Ovary (tissue), 9 donors: ENCODE data around the gene RBPJL. TPM values are rescaled to one million over a fixed set of nuclear protein-coding genes. Genes with fewer than 3 reads are reported as not detected.

ENCODE experiments used
- DNase-seq, 5 donors: peaks; one replicate each; pipeline ENCODE4 v3.0.0-alpha.2; 2019 to 2020
- H3K27ac ChIP-seq, 2 donors: fragments of 200-600 bp; one replicate each; pipeline versions ENCODE4 v1.5.1 to v1.8.0; 2019 to 2022
- H3K27me3 ChIP-seq: fragments of 200-600 bp; one replicate; pipeline ENCODE4 v1.8.0; 2022
- H3K36me3 ChIP-seq: fragments of 200-600 bp; sonication (generic); one replicate; pipeline ENCODE4 v1.5.1; 2019
- H3K4me1 ChIP-seq: one replicate; pipeline ENCODE4 v1.8.1; 2013; ENCODE audit warnings: mild to moderate bottlenecking, moderate library complexity; ENCODE audit not compliant: insufficient read depth
- H3K4me3 ChIP-seq: fragments of 200-600 bp; sonication (generic); one replicate; pipeline ENCODE4 v1.5.1; 2017
- H3K9me3 ChIP-seq, 2 donors: fragments of 200-600 bp in 1 of 2; sonication (generic) in 1 of 2; one replicate each; pipeline versions ENCODE4 v1.5.1 to v1.8.1; 2013 to 2019; ENCODE audit warnings: mild to moderate bottlenecking in 1 of 2, moderate library complexity in 1 of 2
- CTCF ChIP-seq, 3 donors: fragments of 450-650 bp in 2 of 3; fragments of 200-600 bp in 1 of 3; IDR thresholded peaks; one replicate each; pipeline versions ENCODE4 v1.5.1 to v1.8.0; 2016 to 2022; ENCODE audit warnings: antibody characterized with exemption in 3 of 3, mild to moderate bottlenecking in 1 of 3
- EP300 ChIP-seq: sonication (generic); formaldehyde crosslinking; IDR thresholded peaks from one replicate; pipeline ENCODE4 v1.6.1; 2017; ENCODE audit warnings: antibody characterized with exemption
- POLR2A ChIP-seq: fragments of 450-650 bp; IDR thresholded peaks from one replicate; pipeline ENCODE4 v1.6.1; 2017; ENCODE audit warnings: antibody characterized with exemption, mild to moderate bottlenecking, moderate library complexity
- WGBS, 3 donors: extraction: QIAGEN DNeasy Blood & Tissue Kit in 1 of 3; methylation state at CpG; one replicate each; pipeline versions ENCODE4 v1.1.5 to v1.1.7; 2013 to 2017; 5-methylcytosine and 5-hydroxymethylcytosine counted together
- intact Hi-C, 4 donors: fragments of 100-400 bp; cut with DNase I; formaldehyde crosslinking; loops; one replicate each; pipeline versions ENCODE4 v1.11.0 to v1.15.1; 2022 to 2023
- polyA plus RNA-seq, 2 donors: library from polyadenylated mRNA; stranded (reverse); fragments of 200-250 nt in 1 of 2; fragments of 350-450 nt in 1 of 2; fragmentation: Illumina TruSeq in 1 of 2; extraction: RNeasy Lipid Tissue Mini Kit (QIAGEN cat#74804) in 1 of 2; gene quantifications; one replicate each; pipeline ENCODE4 v1.2.3, GENCODE V29; 2013 to 2014
- total RNA-seq, 7 donors: library from RNA; depleted of rRNA in 2 of 7; stranded (reverse); fragments of >200 nt in 2 of 7; fragmentation: NEBNext Ultra II Directional in 3 of 7; extraction: Animal tissue kit (Norgen Biotek cat#: 25700) in 3 of 7; gene quantifications; one replicate each; pipeline versions ENCODE4 v1.1.0 to v1.2.4, GENCODE V29; 2016 to 2023
- donor health status: DM: no; HTN: no; CAD: no; lungs with moderate emphysema.
- donor health status: DM: no; HTN: no; CAD: no.
- donor health status: Bipolar disorder and iron deficiency.
- donor health status: DM: yes; HTN: yes; CAD: no.
- donor health status: DM: no; HTN: no; CAD: no.
- donor health status: DM: yes; HTN: yes; CAD: no.

Gene RBPJL
- total and polyA plus RNA-seq, 9 donors = 0.36 to 0.38 TPM; not detected in 7

GRCh38 chr20:45315672-45316071 is 9.0 kb downstream of the RBPJL start:
- Histone ChIP-seq H3K4me3 (no peak overlapping the region), H3K27me3 (no peaks in the 10 kb centered on the region), H3K36me3 (no peaks in the 10 kb centered on the region), H3K4me1 (no peaks in the 10 kb centered on the region), H3K9me3 (no peaks in the 10 kb centered on the region), H3K27ac (no peak overlapping the region)
- DNase-seq = no peak
- intact Hi-C loops = loop anchor here (5.0 to 10.0 kb wide), 5 partner anchors 122 to 459 kb away; no protein-coding TSS in a partner anchor
- TF ChIP-seq POLR2A (no peak), CTCF (IDR thresholded peaks at IDR 0.05) (no peak), EP300 (no peak)
- 84 to 87% (median 86%) methylated on average over 4 of the region's 4 CpGs for WGBS, 3 donors

GRCh38 chr20:45316150-45317080 is 9.8 kb downstream of the RBPJL start:
- DNase-seq = no peak
- WGBS, 3 donors = 16 to 29% (median 22%) methylated on average over 70 to 71 of the region's 71 CpGs
- Histone ChIP-seq H3K36me3 (no peaks in the 10 kb centered on the region), H3K27ac (no peak overlapping the region), H3K4me1 (no peaks in the 10 kb centered on the region), H3K27me3 (no peaks in the 10 kb centered on the region), H3K9me3 (no peaks in the 10 kb centered on the region), H3K4me3 (no peak overlapping the region)
- TF ChIP-seq EP300 = no peak
- no peak for TF ChIP-seq POLR2A
- TF ChIP-seq CTCF (IDR thresholded peaks at IDR 0.05) = no peak
- intact Hi-C loops = loop anchor here (5.0 to 10.0 kb wide), 5 partner anchors 121 to 458 kb away; no protein-coding TSS in a partner anchor

GRCh38 chr20:45317826-45318225 is 11.2 kb downstream of the RBPJL start:
- Histone ChIP-seq H3K27me3 (no peaks in the 10 kb centered on the region), H3K4me3 (no peak overlapping the region), H3K27ac (no peak overlapping the region), H3K9me3 (no peaks in the 10 kb centered on the region), H3K4me1 (no peaks in the 10 kb centered on the region), H3K36me3 (no peaks in the 10 kb centered on the region)
- intact Hi-C loops = loop anchor here (5.0 to 10.0 kb wide), 5 partner anchors 119 to 457 kb away; no protein-coding TSS in a partner anchor
- no peak for TF ChIP-seq CTCF (IDR thresholded peaks at IDR 0.05)
- TF ChIP-seq EP300 = no peak
- TF ChIP-seq POLR2A = no peak
- DNase-seq = no peak
- WGBS, 3 donors = 52 to 65% (median 59%) methylated on average over 3 of the region's 3 CpGs

GRCh38 chr20:45318386-45318939 is 11.8 kb downstream of the RBPJL start:
- H3K4me3 ChIP-seq = no peak overlapping the region
- no peak for DNase-seq
- WGBS, 3 donors = 67 to 82% (median 76%) methylated on average over 7 of the region's 7 CpGs
- no peak for TF ChIP-seq CTCF (IDR thresholded peaks at IDR 0.05)
- no peak for TF ChIP-seq POLR2A
- TF ChIP-seq EP300 = no peak
- intact Hi-C loops = loop anchor here (5.0 to 10.0 kb wide), 5 partner anchors 119 to 456 kb away; no protein-coding TSS in a partner anchor
- H3K4me1 ChIP-seq = no peaks in the 10 kb centered on the region
- no peaks in the 10 kb centered on the region for H3K9me3 ChIP-seq
- H3K27ac ChIP-seq = no peak overlapping the region
- no peaks in the 10 kb centered on the region for H3K36me3 ChIP-seq
- H3K27me3 ChIP-seq = no peaks in the 10 kb centered on the region
